K562 (cell line): ENCODE data around the gene MYCBP2. TPM values are rescaled to one million over a fixed set of nuclear protein-coding genes. Genes with fewer than 3 reads are reported as not detected.

Experiments
- ATAC-seq: fragments of 200-7000 bp; cut with Tn5 transposase; 3 replicates; pipeline ENCODE4 v1.9.1; 2020; ENCODE audit warnings: moderate library complexity
- BruUV-seq: library from RNA; stranded (reverse); fragments of 400-500 nt; replicated peaks from 2 replicates; lab custom pipeline; 2021; lab: Mats Ljungman, UMichigan
- CTCF ChIA-PET: fragments of 300-600 bp; formaldehyde crosslinking; extraction: SDS; loops from one replicate; lab custom pipeline; 2021; ENCODE audit warnings: low intra/inter-chr PET ratio; lab: Yijun Ruan, JAX
- POLR2A ChIA-PET: fragments of 300-600, 350-650 bp; sonication (Branson Sonifier 250); formaldehyde crosslinking; extraction: SDS; loops from one replicate; lab custom pipeline; 2021; ENCODE audit warnings: antibody characterized with exemption, inconsistent platforms; lab: Yijun Ruan, JAX
- DNase-seq, 4 experiments: peaks; one replicate each; pipeline versions ENCODE4 v3.0.0 to v3.0.0-alpha.2; 2011 to 2018; ENCODE audit warnings: low spot score in 3 of 4, mixed read lengths in 3 of 4; ENCODE audit errors: extremely low read depth in 1 of 4
- FAIRE-seq: peaks from 2 replicates; lab custom pipeline; 2011; peaks lifted over from hg19 to GRCh38; lab: Jason Lieb, UNC
- H2AFZ ChIP-seq: 2 replicates; pipeline ENCODE4 v1.6.0; 2011; ENCODE audit warnings: low read depth, low read length, control low read depth, inconsistent platforms
- H3K27ac ChIP-seq: fragments of 200-600 bp; 3 replicates; pipeline ENCODE4 v1.8.0; 2011; ENCODE audit warnings: low read depth, mild to moderate bottlenecking, control low read depth, inconsistent platforms, low read length, moderate library complexity, mixed read lengths; ENCODE audit errors: extremely low read depth
- H3K27me3 ChIP-seq, 2 experiments: fragments of 300-600 bp in 1 of 2; 2 replicates in 1 of 2; 3 replicates in 1 of 2; pipeline versions ENCODE4 v1.6.0 to v1.8.0; 2011; ENCODE audit warnings: inconsistent platforms in 2 of 2, low read length in 2 of 2, mild to moderate bottlenecking in 1 of 2, mixed read lengths in 1 of 2, moderate library complexity in 1 of 2; ENCODE audit not compliant: control insufficient read depth in 2 of 2, insufficient read depth in 2 of 2
- H3K36me3 ChIP-seq: fragments of 300-600 bp; 3 replicates; pipeline ENCODE4 v1.8.0; 2011; ENCODE audit warnings: mild to moderate bottlenecking, low read length, inconsistent platforms; ENCODE audit not compliant: control insufficient read depth, insufficient read depth
- H3K4me1 ChIP-seq, 2 experiments: fragments of 200-600 bp in 1 of 2; replicated peaks in 1 of 2; 2 replicates in 1 of 2; 3 replicates in 1 of 2; pipeline versions ENCODE4 v1.5.1 to v1.8.0; 2011; ENCODE audit warnings: inconsistent platforms in 2 of 2, low read length in 2 of 2, mild to moderate bottlenecking in 1 of 2, mixed read lengths in 1 of 2, moderate library complexity in 1 of 2; ENCODE audit not compliant: control insufficient read depth in 2 of 2, insufficient read depth in 2 of 2
- H3K4me2 ChIP-seq: 2 replicates; pipeline ENCODE4 v1.6.1; 2011; ENCODE audit warnings: low read length, control low read depth, inconsistent platforms, mixed read lengths; ENCODE audit not compliant: insufficient read depth
- H3K4me3 ChIP-seq: fragments of 200-600 bp; sonication (generic), shearing (Covaris generic); 2 replicates; pipeline ENCODE4 v1.5.1; 2016; ENCODE audit warnings: control low read depth, inconsistent platforms
- H3K79me2 ChIP-seq: fragments of 200-600 bp; 3 replicates; pipeline ENCODE4 v1.8.0; 2011; ENCODE audit warnings: low read length, inconsistent platforms; ENCODE audit not compliant: control insufficient read depth, insufficient read depth
- H3K9ac ChIP-seq, 2 experiments: 2 replicates each; pipeline versions ENCODE4 v1.6.0 to v1.6.1; 2011; ENCODE audit warnings: low read depth in 2 of 2, low read length in 2 of 2, control low read depth in 1 of 2, inconsistent platforms in 1 of 2, mild to moderate bottlenecking in 1 of 2, mixed read lengths in 1 of 2; ENCODE audit not compliant: insufficient read depth in 1 of 2
- H3K9me1 ChIP-seq: one replicate; pipeline ENCODE4 v1.6.0; 2011; ENCODE audit warnings: inconsistent platforms, mild to moderate bottlenecking, low read length, moderate library complexity; ENCODE audit not compliant: control insufficient read depth, insufficient read depth
- H3K9me3 ChIP-seq: replicated peaks from 2 replicates; pipeline ENCODE4 v1.5.1; 2011; ENCODE audit warnings: low read depth, low read length, inconsistent platforms; ENCODE audit not compliant: control insufficient read depth, insufficient read depth
- H4K20me1 ChIP-seq: replicated peaks from 2 replicates; pipeline ENCODE4 v1.6.1; 2011; ENCODE audit warnings: low read length, inconsistent platforms, mixed read lengths; ENCODE audit not compliant: control insufficient read depth, insufficient read depth
- BDP1 ChIP-seq: IDR thresholded peaks from 3 replicates; pipeline ENCODE4 v1.6.1; 2011; ENCODE audit not compliant: insufficient read length, insufficient read depth
- EZH2 ChIP-seq: IDR thresholded peaks from 2 replicates; pipeline ENCODE4 v1.6.1; 2012; ENCODE audit warnings: low read depth, mild to moderate bottlenecking, inconsistent platforms, low read length, borderline replicate concordance
- HDAC6 ChIP-seq: IDR thresholded peaks from 2 replicates; pipeline ENCODE4 v1.6.1; 2012; ENCODE audit warnings: low read depth, mild to moderate bottlenecking, control low read depth, inconsistent platforms, low read length, moderate library complexity
- HMG20B ChIP-seq: fragments of 250-450 bp; sonication (Bioruptor Pico); IDR thresholded peaks from 2 replicates; pipeline ENCODE4 v1.5.0; 2021; ENCODE audit warnings: mild to moderate bottlenecking
- NCOA6 ChIP-seq: fragments of 450-650 bp; IDR thresholded peaks from 2 replicates; pipeline ENCODE4 v1.6.1; 2017; ENCODE audit warnings: mild to moderate bottlenecking
- RBBP5 ChIP-seq: fragments of 200-600 bp; sonication (generic); IDR thresholded peaks from 2 replicates; pipeline ENCODE4 v1.6.1; 2012; ENCODE audit warnings: borderline replicate concordance, mild to moderate bottlenecking, low read length, control low read depth, inconsistent platforms; ENCODE audit not compliant: insufficient read depth, poor library complexity, severe bottlenecking
- SRSF9 ChIP-seq: fragments of 200-400 bp; formaldehyde crosslinking; IDR thresholded peaks from 2 replicates; pipeline ENCODE4 v1.6.1; 2017; ENCODE audit warnings: low read depth, low read length, borderline replicate concordance
- ZC3H8 ChIP-seq: fragments of 450-650 bp; IDR thresholded peaks from 2 replicates; pipeline ENCODE4 v1.6.1; 2017
- ZKSCAN3 ChIP-seq: fragments of 250-450 bp; sonication (Bioruptor Pico); IDR thresholded peaks from 2 replicates; pipeline ENCODE4 v1.4.0; 2020
- ZNF175 ChIP-seq: fragments of 200-800 bp; sonication (Bioruptor generic); IDR thresholded peaks from 2 replicates; pipeline ENCODE4 v1.6.1; 2016; ENCODE audit warnings: low read depth, mild to moderate bottlenecking, missing genetic modification characterization, missing compliant biosample characterization
- ZNF23 ChIP-seq: fragments of 250-450 bp; sonication (Bioruptor Pico); IDR thresholded peaks from 2 replicates; pipeline ENCODE4 v1.4.0; 2020; ENCODE audit warnings: mild to moderate bottlenecking
- ZNF3 ChIP-seq: fragments of 250-450 bp; sonication (Bioruptor Pico); IDR thresholded peaks from 2 replicates; pipeline ENCODE4 v1.5.0; 2021; ENCODE audit warnings: mild to moderate bottlenecking, moderate library complexity
- ZNF512 ChIP-seq: IDR thresholded peaks from 2 replicates; pipeline ENCODE4 v1.6.1; 2016; ENCODE audit warnings: missing genetic modification characterization, missing compliant biosample characterization
- ZNF609 ChIP-seq: sonication (generic); formaldehyde crosslinking; IDR thresholded peaks from 2 replicates; pipeline ENCODE4 v1.8.1; 2023; ENCODE audit warnings: missing genetic modification reagents, mild to moderate bottlenecking, borderline replicate concordance
- ZNF75A ChIP-seq: fragments of 450-650 bp; formaldehyde crosslinking; IDR thresholded peaks from 2 replicates; pipeline ENCODE4 v1.4.0; 2020; ENCODE audit warnings: mild to moderate bottlenecking
- ZNF766 ChIP-seq: fragments of 200-800 bp; sonication (Bioruptor generic); conservative IDR thresholded peaks from 2 replicates; pipeline ENCODE4 v1.6.1; 2016; ENCODE audit warnings: missing genetic modification characterization, missing compliant biosample characterization
- WGBS: fragments of 100-300 bp; shearing (Covaris generic); methylation state at CpG from one replicate; pipeline ENCODE4 v1.1.6; 2016; ENCODE audit warnings: low coverage, mixed read lengths; ENCODE audit not compliant: insufficient coverage; ENCODE audit errors: missing lambda C conversion rate; 5-methylcytosine and 5-hydroxymethylcytosine counted together
- in situ Hi-C: fragments of 300-500 bp; cut with MboI; formaldehyde crosslinking; loops from 4 replicates; pipeline ENCODE4 v1.15.0; 2018; ENCODE audit warnings: inconsistent platforms, mixed read lengths
- intact Hi-C: fragments of 100-400 bp; cut with micrococcal nuclease; formaldehyde crosslinking; loops from 2 replicates; pipeline ENCODE4 v1.14.2; 2022
- polyA plus RNA-seq, 8 experiments: library from polyadenylated mRNA; depleted of rRNA in 4 of 8; stranded (reverse) in 5 of 8; unstranded in 3 of 8; fragments of >200 nt; fragmentation: Nextera tagmentation in 2 of 8; fragmentation: Illumina TruSeq in 1 of 8; extraction: Ambion mirVana in 2 of 8; extraction: Trizol in 1 of 8; gene quantifications; 2 replicates each; pipeline versions ENCODE4 v1.2.1 to v1.2.3, GENCODE V29; 2011 to 2014; ENCODE audit warnings: inconsistent platforms in 1 of 8, missing spikeins in 1 of 8
- total RNA-seq, 7 experiments: library from RNA; depleted of rRNA in 6 of 7; stranded (reverse); fragments of >200 nt in 6 of 7; fragmentation: Illumina TruSeq in 2 of 7; extraction: Trizol in 2 of 7; gene quantifications; 2 replicates each; pipeline versions ENCODE4 v1.2.1 to v1.2.3, GENCODE V29; 2011 to 2021; ENCODE audit warnings: low replicate concordance in 1 of 7

MYCBP2 gene
- total and polyA plus RNA-seq, 9 of the 15 experiments (the other 6 are each of a cell fraction or from before 2014, with no cell fraction given) = 13.2 to 47.2 (median 28.9) TPM

- CTCF ChIA-PET = no interaction called here
- ATAC-seq = no peak
- Histone ChIP-seq H3K4me1 (no peaks in the 10 kb centered on the region), H3K4me3 (no peak overlapping the region), H3K9me3 (no peaks in the 10 kb centered on the region), H3K9me1 (no peaks in the 10 kb centered on the region)
- no peak for TF ChIP-seq SRSF9
- no peak for TF ChIP-seq ZNF23
- TF ChIP-seq ZNF609 = no peak
- TF ChIP-seq ZNF3 (CRISPR knock-in tag) = no peak
- no peak for TF ChIP-seq EZH2
- no peak for TF ChIP-seq ZNF175 (CRISPR knock-in tag)
- no peak for TF ChIP-seq BDP1
- TF ChIP-seq HDAC6 = no peak
- no peak for TF ChIP-seq ZNF512 (tag)
- TF ChIP-seq RBBP5 = no peak
- TF ChIP-seq ZNF75A (CRISPR knock-in tag) = no peak
- no peak for TF ChIP-seq ZNF766 (CRISPR knock-in tag)
- TF ChIP-seq ZC3H8 = no peak
- TF ChIP-seq HMG20B = no peak
- no peak for TF ChIP-seq NCOA6
- TF ChIP-seq ZKSCAN3 (CRISPR knock-in tag) = no peak
- TF ChIP-seq, all 486 proteins: peak for 0
- no TSS peak for BruUV-seq
- intact Hi-C loops (no loop called here), in situ Hi-C loops (no loop called here)
- H3K27me3 ChIP-seq = no peaks in the 10 kb centered on the region
- no peaks in the 10 kb centered on the region for H3K79me2 ChIP-seq
- H4K20me1 ChIP-seq = no peaks in the 10 kb centered on the region
- no peak overlapping the region for H3K4me2 ChIP-seq
- H3K27ac ChIP-seq = no peak overlapping the region
- H3K9ac ChIP-seq = no peak overlapping the region
- DNase-seq (no peak), FAIRE-seq (no peak)
- no peak overlapping the region for H2AFZ ChIP-seq
- POLR2A ChIA-PET = interaction anchor here (1.2 kb wide), 1 partner anchor 9 kb away, joined by 3 read pairs; no protein-coding TSS in a partner anchor
- peaks cover 28% of the 10 kb centered on the region; the same call in 2 of the 3 replicates for H3K36me3 ChIP-seq
- 79% methylated on average over 4 of the region's 4 CpGs for WGBS
These were observed 154.2 kb downstream of the MYCBP2 start for GRCh38 chr13:77172650-77173049.
